ENCODE data around the gene DNM1. TPM values are rescaled to one million over a fixed set of nuclear protein-coding genes. Genes with fewer than 3 reads are reported as not detected.
A peak's percentile ranks its signal among the peaks of the same experiment; 100 is the strongest.

Gene DNM1
- total RNA-seq, 4 donors from 2014 or later = 14.5 to 85.8 (median 54.4) TPM

- no peak for TF ChIP-seq POLR2A (IDR thresholded peaks at IDR 0.05)
- TF ChIP-seq, protein P1, sequence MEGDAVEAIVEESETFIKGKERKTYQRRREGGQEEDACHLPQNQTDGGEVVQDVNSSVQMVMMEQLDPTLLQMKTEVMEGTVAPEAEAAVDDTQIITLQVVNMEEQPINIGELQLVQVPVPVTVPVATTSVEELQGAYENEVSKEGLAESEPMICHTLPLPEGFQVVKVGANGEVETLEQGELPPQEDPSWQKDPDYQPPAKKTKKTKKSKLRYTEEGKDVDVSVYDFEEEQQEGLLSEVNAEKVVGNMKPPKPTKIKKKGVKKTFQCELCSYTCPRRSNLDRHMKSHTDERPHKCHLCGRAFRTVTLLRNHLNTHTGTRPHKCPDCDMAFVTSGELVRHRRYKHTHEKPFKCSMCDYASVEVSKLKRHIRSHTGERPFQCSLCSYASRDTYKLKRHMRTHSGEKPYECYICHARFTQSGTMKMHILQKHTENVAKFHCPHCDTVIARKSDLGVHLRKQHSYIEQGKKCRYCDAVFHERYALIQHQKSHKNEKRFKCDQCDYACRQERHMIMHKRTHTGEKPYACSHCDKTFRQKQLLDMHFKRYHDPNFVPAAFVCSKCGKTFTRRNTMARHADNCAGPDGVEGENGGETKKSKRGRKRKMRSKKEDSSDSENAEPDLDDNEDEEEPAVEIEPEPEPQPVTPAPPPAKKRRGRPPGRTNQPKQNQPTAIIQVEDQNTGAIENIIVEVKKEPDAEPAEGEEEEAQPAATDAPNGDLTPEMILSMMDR (IDR thresholded peaks at IDR 0.05) = peak; percentile 56 to 82 (median 74)
- Histone ChIP-seq H3K27ac (no peak overlapping the region), H3K36me3 (peaks cover 0 to 41% (median 0%) of the 10 kb centered on the region in 3 donors), H3K9me3 (no peaks in the 10 kb centered on the region), H3K27me3 (no peaks in the 10 kb centered on the region), H3K4me1 (peaks cover 0 to 11% (median 9%) of the 10 kb centered on the region in 4 donors), H3K4me3 (no peak overlapping the region)
- DNase-seq = peak; percentile 63 to 82 (median 69)
Measured at GRCh38 chr9:128254855-128255759, 51.9 kb downstream of the DNM1 start.

- no peaks in the 10 kb centered on the region for H3K4me1 ChIP-seq
- peaks cover 0 to 63% (median 0%) of the 10 kb centered on the region in 3 donors for H3K36me3 ChIP-seq
- DNase-seq = no peak
- H3K27me3 ChIP-seq = no peaks in the 10 kb centered on the region
- no peak overlapping the region for H3K27ac ChIP-seq
- TF ChIP-seq, protein P1 (IDR thresholded peaks at IDR 0.05) = no peak
- no peak for TF ChIP-seq POLR2A (IDR thresholded peaks at IDR 0.05)
- no peak overlapping the region for H3K4me3 ChIP-seq
- H3K9me3 ChIP-seq = no peaks in the 10 kb centered on the region
Measured at GRCh38 chr9:128257086-128257825, 54.1 kb downstream of the DNM1 start.

DNA sequence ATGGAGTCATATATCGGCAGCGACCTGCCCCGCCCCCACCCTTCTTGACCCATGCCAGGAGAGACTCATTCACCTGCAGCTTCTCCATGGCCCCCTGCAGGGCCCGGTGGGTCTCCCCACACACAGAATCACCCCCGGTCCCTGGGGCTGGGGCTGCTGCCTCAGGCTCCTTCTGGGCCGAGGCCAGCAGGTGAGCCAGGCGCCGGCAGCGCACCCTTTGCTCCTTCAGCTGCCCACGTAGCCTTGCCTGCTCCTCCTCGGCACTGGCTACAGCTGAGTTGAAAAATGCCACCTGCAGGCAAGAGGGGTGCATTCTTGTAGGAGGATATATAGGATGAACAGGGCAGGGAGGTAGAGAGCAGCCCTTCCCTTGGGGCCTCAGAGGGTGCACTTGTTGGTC, 54.7 kb downstream of the DNM1 start:
- Histone ChIP-seq H3K36me3 (peaks cover 0 to 69% (median 0%) of the 10 kb centered on the region in 3 donors), H3K9me3 (no peaks in the 10 kb centered on the region), H3K27me3 (no peaks in the 10 kb centered on the region), H3K4me3 (no peak overlapping the region), H3K27ac (no peak overlapping the region), H3K4me1 (no peaks in the 10 kb centered on the region)
- no peak for DNase-seq
- TF ChIP-seq, protein P1 (IDR thresholded peaks at IDR 0.05) = no peak
- no peak for TF ChIP-seq POLR2A (IDR thresholded peaks at IDR 0.05)

DNA sequence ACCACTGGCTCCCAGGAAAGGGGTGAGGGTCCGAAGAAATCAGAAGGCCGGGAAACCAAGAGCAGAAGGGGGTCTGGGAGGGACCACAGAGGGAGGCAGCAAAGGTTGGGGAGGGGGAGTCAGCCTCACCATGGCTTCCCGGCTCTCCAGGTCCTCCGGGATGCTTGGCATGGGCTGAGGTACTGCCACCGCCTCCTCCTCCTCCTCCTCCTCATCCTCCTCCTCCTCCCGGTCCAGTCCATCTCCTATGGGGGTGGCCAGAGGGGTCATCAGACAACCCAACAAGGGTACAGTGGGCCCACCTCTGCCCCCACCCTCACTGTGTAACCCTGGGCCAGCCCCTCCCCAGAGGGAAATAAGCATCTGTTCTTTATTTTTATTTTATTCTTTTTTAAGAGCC, 55.1 kb downstream of the DNM1 start:
- no peaks in the 10 kb centered on the region for H3K4me1 ChIP-seq

DNA sequence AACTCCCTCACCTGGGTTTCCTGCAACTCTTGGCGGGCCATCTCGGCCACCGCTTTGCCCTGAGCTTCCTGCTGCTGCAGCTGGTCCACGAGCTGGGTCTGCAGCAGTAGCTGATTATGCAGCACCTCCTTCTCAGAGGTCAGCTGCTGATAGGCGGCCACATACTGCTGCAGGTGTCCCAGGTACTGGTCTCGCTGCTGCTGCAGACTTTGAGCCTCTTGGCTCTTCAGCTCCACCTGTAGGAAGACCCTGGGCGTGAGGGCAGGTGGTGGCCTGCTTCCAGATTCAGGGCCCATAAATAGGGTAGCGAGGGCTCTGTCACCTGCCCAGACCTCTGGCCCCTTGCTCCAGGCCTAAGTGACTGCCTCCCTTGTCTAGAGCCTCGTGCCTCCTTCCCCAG, 56.0 kb downstream of the DNM1 start:
- Histone ChIP-seq H3K9me3 (no peaks in the 10 kb centered on the region), H3K36me3 (peaks cover 0 to 82% (median 0%) of the 10 kb centered on the region in 3 donors), H3K27ac (no peak overlapping the region), H3K4me3 (no peak overlapping the region), H3K4me1 (no peaks in the 10 kb centered on the region), H3K27me3 (no peaks in the 10 kb centered on the region)
- no peak for TF ChIP-seq POLR2A (IDR thresholded peaks at IDR 0.05)
- TF ChIP-seq, protein P1 (IDR thresholded peaks at IDR 0.05) = peak in 2 of 6 experiments; percentile 18 to 20
- no peak for DNase-seq

More for the DNA sequence above, 55.1 kb downstream of the DNM1 start:
- Histone ChIP-seq H3K27me3 (no peaks in the 10 kb centered on the region), H3K27ac (no peak overlapping the region), H3K36me3 (peaks cover 0 to 73% (median 0%) of the 10 kb centered on the region in 3 donors), H3K4me3 (no peak overlapping the region), H3K9me3 (no peaks in the 10 kb centered on the region)
- no peak for TF ChIP-seq POLR2A (IDR thresholded peaks at IDR 0.05)
- TF ChIP-seq, protein P1 (IDR thresholded peaks at IDR 0.05) = no peak
- DNase-seq = no peak
